Pericardium fibroblast (primary cell): ENCODE data around the gene HYAL4. TPM values are rescaled to one million over a fixed set of nuclear protein-coding genes. Genes with fewer than 3 reads are reported as not detected.

ENCODE experiments used
- total RNA-seq: library from RNA; depleted of rRNA; stranded (reverse); fragments of >200 nt; gene quantifications from 2 replicates; pipeline ENCODE4 v1.2.3, GENCODE V29; 2015

Gene HYAL4
- not detected in 2 replicates for total RNA-seq

GRCh38 chr7:123844712-123845219, at the start of gene HYAL4:
TSS of gene HYAL4 (plus strand) at chr7:123845169. CDS start at chr7:123868274, 23,105 bp downstream.

GRCh38 chr7:123924941-123925340, 80.0 kb downstream of the HYAL4 start, which contains the start of gene SPAM1:
TSS of gene SPAM1 (plus strand) at chr7:123925241. CDS start at chr7:123953571, 28,330 bp downstream.

Other genes with a start within 250 kb of the HYAL4 start
- not detected in 2 replicates for gene ASB15, start 243.3 kb upstream of the HYAL4 start, total RNA-seq
- under 0.01 TPM in 1 of 2 replicates, not detected in the other for gene LMOD2, start 189.3 kb upstream of the HYAL4 start, total RNA-seq
- 12.9 and 17.6 TPM in 2 replicates for gene WASL, start 96.2 kb upstream of the HYAL4 start, total RNA-seq
- not detected in 2 replicates for gene SPAM1, start 80.1 kb downstream of the HYAL4 start, total RNA-seq
- gene TMEM229A, start 187.9 kb downstream of the HYAL4 start, total RNA-seq: 0.26 and 1.9 TPM in 2 replicates